GM12891 (cell line): Measurements from ENCODE around the gene IRF8.

Experiments
- POLR2A ChIP-seq: IDR thresholded peaks from 2 replicates; pipeline ENCODE4 v1.6.1; 2011; ENCODE audit warnings: low read depth, low read length, control low read depth
- SPI1 ChIP-seq: IDR thresholded peaks from 2 replicates; pipeline ENCODE4 v1.6.1; 2011; ENCODE audit warnings: low read depth, low read length, control low read depth
- TAF1 ChIP-seq: IDR thresholded peaks from 2 replicates; pipeline ENCODE4 v1.6.1; 2011; ENCODE audit warnings: low read depth, low read length, control low read depth

DNA sequence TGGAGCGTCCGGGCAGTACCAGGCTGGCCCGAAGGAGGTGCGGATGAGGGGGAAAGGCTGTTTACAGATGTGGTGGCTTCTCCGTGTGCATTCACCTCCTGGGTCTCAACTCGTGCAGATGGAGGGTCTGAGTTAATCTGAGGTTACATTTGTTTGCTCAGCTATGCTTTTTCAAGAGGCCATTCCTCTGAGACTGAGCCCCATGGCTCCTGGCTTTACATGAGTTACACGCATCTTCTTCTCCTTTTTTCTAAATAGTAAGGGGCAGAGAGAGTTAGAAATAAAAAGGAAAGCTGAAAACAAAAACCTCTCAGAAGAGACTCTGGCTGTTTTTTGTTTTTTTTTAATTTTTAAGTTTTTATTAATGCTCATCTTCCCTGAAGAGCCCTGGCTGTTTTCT, 29.0 kb downstream of the IRF8 start:
- TF ChIP-seq POLR2A (no peak), TAF1 (no peak), SPI1 (no peak)
